Stimulated activated CD4-positive, alpha-beta T cell treated with anti-CD3 and anti-CD28 coated beads, Interleukin-12 subunit alpha, Interleukin-12 subunit beta, amount 100 ng/mL, for 24 hours (primary cell): ENCODE data around the gene CBR1.

Source experiments
- DNase-seq, 2 experiments: peaks; one replicate each; pipeline ENCODE4 v3.0.0-alpha.2; 2020; ENCODE audit warnings: low read depth in 2 of 2

The CBR1 gene

DNA sequence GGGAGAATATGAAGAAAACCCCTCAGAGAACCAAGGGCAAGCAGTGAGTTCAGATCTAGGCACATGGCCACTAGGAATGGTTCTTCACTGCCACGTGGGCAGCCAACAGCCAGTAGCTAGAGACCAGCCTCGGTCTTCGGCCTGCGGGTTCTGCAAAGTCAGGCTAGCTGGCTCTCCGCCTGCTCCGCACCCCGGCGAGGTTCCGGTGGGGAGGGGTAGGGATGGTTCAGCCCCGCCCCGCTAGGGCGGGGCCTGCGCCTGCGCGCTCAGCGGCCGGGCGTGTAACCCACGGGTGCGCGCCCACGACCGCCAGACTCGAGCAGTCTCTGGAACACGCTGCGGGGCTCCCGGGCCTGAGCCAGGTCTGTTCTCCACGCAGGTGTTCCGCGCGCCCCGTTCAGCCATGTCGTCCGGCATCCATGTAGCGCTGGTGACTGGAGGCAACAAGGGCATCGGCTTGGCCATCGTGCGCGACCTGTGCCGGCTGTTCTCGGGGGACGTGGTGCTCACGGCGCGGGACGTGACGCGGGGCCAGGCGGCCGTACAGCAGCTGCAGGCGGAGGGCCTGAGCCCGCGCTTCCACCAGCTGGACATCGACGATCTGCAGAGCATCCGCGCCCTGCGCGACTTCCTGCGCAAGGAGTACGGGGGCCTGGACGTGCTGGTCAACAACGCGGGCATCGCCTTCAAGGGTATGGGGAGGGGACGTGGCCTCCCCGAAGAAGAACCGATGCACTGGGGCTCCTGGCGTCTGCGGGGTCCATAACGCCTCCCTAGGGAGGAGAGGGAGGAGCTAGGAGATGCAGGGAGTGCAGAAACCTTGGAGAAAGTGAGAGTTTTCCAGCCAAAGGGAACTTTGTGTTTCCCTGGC lies at the start of gene CBR1:
Gene CBR1, plus strand, starts transcription at position 312 of the 871 bp plus-strand sequence. Its CDS starts 92 bp downstream, at position 404.
- peak; percentile 82 to 83 for DNase-seq

DNA sequence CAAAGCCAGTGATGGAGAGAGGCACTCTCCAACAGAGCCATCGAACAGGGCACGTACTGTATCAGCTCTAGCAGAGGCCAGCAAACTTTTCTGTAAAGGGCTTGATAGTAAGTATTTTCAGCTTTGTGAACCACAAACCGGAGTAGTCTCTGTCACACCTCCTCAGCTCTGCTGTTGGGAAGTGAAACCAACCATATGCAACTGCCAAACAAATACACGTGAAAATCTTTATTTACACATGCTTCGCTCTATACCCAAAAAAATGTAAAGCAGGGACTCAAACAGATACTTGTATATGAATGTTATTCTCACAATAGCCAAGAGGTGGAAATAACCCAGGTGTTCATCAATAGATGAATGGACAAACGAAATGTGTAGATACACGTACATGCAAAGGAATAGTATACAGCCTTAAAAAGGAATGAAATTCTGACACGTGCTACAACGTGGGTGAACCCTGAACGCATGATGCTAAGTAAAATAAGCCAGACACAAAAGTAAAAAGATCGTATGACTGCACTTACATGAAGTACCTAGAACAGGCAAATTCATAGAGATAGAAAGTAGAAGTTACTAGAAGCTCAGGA lies 48.5 kb upstream of the CBR1 start:
- DNase-seq, result no peak

DNA sequence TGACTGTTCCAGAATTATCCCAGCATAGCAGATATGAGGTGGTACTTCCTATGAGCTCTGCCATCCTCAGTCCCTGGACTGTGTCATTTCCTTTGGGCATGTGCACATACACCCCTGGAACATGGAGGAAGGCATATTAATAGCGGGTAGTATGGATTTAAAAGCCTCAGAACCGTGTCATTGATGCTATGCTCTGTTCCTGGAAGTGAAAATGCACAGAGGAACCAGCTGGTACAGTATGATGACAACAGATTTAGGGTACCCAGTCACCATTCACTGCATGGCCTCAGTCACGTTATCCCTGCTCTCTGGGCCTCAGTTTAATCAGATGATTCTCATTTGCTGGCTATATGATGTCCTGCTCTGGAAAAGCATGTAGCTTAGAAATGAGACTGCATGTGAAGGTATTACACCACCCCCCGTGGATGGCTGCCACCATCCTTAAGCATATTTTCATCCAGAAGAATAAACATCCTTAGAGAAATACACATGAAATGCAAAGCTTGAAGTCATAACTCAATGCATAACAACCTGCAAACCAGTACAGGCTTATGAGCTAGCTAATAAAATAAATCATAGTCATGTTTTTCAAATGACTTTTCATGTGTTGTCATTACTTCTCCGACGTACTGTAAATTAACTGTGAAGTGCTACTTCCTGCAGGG lies 47.3 kb upstream of the CBR1 start:
- no peak for DNase-seq

DNA sequence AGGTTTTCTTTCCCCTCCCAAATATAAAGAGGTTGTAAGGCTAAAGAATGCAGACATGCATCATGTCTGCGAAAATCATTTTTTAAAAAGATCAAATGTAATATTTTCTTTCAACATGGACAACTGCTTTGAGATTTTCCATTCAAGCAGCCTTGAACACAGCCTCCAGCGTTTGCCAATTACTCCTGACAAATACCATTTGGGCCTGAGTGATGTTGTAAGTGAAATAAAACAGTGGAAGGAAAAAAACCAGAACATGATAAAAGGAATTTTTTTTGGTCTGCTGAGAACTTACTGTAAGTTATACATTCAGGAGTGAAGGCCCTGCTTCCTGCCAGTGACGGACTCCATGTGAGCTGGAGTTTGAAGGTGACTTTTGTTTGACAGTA lies 46.7 kb upstream of the CBR1 start:
- no peak for DNase-seq

DNA sequence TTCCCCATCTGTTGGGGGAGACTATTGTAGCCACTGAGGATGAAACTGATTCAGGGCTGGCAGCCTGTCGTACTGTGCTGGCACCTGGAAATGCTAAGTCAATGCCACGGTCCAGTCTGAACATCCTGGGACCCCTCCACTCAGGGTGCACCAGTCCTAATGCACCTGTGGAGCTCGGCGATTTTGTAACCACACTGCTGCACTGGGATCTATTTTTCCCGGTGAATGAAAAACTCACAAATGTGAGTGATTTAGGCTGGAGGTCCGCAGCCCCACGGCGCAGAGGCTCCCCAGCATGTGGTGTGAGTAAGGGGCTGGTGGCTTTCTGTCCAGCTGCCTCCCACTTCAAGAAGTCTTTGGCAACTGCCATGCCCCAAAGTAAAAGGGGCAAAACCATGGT lies 45.0 kb upstream of the CBR1 start:
- no peak for DNase-seq

DNA sequence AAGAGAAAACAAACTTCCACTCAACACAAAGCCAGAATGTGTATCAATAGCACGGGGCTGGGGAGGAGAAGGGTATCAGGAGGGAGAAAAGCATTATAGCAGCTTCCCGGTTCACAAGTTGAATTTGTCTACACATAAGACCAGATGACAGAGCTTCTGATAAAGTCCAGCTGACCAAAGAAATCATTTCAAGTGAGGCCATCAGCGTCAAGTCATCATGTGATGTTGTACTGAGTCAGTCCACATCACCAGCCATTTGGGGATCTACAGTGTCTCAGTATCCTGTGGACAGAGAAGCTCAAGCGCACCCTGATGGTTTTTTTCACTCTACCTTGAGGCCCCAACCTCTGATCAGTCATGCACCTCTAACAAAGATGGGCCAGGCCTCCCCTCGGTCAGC lies 42.5 kb upstream of the CBR1 start:
- no peak for DNase-seq

DNA sequence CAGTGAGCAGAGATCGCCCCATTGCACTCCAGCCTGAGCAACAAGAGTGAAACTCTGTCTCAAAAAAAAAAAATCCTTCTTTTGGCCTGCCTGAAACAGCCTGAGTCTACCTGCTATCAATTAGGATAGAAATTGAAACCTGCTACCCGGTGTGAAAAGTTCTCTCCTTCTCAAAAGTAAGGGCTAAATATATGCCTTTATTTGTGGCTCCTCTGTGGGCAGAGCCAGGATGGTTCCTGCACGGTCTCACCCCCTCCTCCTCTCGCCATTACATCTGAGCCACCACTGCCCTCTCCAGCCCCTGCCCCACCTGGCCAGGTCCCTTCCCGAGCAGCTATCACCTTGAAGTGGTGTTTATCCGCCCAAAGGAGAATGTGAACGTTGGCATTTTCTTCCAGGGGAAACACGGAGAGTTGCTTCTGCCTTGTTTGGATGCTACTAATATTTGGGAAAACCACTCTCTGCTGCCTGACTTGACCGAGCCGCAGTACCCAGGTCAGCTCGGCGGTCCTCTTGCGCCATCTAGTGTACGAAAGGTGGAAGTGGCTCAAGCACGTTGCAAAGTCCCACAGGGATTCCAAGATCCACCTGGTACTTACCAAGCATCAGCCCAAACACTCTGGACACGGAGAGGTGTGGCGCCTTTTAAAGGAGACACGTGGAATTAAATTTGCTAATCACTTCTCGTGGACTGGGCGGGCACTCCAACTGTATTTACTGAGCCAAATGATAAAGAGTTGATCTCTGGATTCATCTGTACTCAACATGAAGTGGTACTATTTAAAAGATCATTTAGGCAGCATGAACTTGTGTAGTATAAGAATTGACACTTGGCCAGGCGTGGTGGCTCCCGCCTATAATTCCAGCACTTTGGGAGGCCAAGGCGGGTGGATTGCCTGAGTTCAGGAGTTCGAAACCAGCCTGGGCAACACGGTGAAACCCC lies 41.4 kb upstream of the CBR1 start:
- DNase-seq, result peak; percentile 47

DNA sequence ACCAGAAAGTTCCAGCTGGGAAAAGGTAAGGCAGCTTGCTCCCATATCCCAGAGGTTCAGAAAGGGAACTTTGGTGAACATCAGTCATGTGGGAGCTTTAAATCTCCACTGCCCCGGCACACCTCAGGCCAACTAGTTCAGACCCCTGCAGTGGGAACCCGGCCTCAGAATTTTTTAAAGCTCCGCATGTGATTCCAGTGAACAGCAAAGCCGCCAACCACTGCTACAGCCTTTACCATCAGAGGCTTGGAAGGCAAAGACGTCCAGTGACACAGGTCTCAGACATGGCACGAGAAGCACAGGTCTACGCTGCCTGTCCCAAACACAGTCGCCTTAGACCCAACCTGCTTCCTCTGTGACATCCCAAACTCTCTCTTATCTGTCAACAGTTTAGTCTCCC lies 40.5 kb upstream of the CBR1 start:
- DNase-seq, result no peak

DNA sequence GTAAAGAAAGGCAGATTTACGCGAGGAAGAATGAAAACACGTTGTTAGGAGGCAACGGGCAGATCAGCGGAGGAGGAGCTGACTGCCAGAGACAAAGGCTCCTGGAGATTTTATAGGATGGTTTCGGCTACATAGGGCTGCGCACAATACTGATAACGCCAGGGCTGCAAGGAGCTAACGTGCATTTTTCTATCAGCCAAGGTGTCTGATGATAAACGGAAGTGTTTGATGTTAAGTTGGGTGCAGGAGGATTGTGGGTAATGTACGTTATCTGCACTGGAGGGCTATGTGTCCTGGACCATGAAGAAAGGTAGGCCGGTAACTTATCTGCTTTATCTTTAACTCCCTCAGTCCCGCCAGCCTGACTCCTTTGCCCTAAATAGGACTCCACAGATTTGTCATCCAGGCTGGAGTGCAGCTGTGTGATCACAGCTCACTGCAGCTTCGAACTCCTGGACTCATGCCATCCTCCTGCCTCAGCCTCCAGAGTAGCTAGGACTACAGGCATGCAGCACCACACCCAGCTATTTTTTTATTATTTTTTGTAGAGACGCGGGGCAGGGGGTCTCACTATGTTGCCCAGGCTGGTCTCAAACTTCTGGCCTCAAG lies 39.1 kb upstream of the CBR1 start:
- DNase-seq, result no peak

DNA sequence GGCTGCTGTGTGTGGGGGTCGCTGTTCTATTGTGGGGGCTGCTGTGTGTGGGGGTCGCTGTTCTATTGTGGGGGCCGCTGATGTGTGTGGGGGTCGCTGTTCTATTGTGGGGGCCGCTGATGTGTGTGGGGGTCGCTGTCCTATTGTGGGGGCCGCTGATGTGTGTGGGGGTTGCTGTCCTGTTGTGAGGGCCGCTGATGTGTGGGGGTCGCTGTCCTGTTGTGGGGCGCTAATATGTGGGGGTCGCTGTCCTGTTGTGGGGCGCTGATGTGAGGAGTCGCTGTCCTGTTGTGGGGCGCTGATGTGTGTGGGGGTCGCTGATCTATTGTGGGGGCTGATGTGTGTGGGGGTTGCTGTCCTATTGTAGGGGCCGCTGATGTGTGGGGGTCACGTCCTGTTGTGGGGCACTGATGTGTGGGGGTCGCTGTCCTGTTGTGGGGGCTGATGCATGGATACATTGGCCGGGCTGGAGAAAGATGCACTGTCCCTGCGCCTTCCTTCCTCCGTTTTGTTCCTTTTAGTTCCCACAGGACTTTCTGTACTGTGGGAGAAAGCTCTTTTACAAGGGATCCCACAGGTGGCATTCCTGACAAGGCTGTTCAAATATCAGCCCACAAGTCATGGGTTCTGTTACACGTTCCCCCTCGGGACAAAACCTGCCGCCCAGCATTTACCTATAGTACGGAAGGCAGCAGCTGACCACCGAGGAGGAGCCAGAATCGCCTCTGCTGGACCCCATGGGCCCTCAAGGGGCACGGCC lies 37.0 kb upstream of the CBR1 start:
- no peak for DNase-seq

DNA sequence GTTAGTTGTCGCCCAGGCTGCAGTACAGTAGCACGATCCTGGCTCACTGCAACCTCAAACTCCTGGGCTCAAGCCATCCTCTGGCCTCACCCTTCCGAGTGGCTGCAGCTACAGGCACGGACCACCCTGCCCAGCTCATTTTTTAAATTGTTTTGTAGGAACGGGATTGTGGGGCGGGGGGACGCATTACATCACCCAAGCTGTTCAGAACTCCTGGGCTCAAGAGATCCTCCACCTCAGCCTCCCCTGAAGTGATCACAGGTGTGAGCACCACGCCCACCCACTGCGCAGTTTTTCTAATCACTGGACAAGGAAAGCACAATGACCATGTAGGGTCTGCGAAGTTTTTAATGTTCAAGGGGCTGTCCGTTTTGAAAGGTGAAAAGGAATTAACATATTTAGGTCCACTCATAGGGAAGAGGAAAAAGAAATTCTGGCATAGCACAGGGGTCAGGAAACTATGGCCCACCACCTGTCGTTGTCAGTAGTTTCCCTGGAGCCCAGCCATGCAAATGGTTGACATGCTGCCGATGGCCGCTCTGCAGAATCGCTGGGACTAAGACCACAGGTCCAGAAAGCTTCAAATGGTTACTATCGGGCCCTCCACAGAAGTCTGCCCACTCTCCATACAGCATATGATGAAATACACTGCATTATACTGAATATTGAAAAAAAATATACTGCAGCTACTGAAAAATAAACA lies 35.5 kb upstream of the CBR1 start:
- DNase-seq, result no peak

DNA sequence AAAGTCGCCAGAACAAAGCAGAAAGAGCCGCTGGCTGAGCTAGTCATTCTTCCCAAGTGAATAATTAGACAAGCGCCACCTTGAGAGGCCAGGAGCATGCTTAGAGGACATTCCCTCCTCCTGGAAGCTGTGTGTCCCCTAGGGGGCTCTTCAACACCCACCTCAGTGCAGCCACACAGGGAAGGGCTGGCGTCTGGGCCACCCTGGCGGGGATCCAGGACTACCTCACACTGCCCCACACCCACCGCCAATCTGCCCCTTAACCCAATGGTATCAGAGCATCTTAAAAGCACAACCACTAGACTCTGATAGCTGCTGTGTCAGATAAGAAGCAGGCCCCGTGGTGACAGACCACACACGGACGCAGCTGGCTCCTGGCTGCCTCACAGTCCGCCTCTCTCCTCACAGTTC lies 34.4 kb upstream of the CBR1 start:
- no peak for DNase-seq

DNA sequence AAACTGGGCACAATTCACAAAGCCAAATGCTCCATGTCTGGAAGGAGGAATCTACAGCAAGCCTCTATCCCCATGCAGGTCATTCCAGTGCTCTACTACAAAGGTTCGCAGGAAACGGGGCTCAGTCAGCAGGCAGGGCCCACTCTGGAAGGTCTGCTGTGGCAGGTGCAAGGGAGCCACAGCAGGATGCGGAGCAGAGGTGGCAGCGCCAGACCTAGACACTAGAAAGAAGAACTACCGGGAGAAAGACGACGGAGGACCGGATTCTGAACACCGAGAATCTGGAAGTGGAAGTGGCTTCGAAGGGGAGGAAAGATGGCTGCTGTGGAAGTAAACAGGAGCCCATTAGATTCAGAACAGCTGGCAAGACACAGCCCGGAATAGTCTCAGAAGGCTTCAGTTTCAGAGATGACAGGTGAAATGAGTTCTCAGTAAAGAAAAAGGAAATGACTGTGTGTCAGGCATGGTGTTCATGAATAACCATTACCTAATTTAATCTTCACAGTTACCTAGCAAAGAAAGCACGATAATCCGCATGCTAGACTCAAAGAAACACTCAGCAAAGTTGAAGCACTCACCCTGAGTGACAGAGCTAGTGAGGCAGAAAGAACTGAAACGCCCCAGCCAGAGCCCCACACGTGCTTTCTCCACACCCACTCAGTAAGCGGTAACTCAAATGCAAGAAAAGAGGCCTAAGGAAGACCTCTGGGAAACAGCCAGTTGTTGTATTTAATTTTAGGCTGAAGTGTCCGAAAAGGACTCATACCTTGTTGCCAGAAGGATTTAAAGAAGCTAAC lies 30.9 kb upstream of the CBR1 start:
- DNase-seq, result no peak

DNA sequence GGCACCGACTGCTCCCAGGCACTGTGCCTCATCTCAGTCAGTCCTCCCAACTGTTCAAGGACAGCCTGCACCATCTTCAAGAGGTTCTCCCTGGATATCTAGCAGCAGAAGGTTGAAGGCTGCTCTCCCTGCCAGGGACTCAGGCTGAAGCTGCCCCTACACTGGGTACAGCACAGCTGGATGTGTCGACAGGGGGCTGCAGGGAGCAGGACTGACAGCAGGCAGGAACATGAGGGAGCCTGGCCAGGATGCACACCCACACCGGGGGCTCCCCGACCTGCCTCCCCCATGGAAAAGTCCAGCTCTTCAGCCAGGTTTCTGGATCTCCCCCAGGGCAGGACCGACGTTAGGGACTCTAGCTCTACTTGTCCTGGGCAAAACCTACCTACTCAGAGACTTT lies 30.0 kb upstream of the CBR1 start:
- DNase-seq, result no peak

DNA sequence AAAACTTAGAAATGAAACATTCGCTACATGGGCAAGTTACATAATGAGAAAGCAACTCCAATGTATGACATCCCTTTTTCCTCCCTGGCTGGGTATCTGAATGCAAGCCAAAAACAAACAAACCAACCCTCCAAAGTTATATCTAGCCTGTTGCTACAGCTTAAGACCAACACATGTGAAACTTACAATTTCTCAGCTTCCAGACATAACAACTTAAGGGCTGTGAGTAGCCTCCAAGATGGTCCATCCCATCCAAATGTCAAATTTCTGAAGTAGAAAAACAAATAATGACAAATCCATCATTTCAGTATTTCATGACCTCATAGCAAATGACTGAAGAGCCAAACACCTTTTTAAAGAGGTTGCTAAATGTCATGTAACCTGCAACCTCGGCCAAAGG lies 29.4 kb upstream of the CBR1 start:
- no peak for DNase-seq

DNA sequence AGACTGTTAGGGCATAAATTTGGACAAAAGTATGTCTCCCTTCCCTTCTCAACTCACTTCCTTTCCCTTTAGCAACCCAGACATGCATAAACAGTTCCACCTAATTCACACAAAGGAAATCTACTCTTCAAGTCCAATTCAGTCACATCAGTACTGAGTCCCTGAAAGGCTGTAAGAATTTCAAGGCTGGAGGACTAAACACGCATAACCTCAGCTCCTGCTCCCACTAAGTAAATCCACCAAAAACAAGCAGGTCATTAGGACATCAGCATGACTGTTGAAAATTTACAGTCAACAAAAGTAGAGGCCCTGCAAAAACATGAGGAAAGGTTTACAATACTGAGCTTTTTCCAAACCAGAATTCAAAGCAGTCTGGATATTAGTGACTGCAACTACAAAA lies 27.9 kb upstream of the CBR1 start:
- no peak for DNase-seq

DNA sequence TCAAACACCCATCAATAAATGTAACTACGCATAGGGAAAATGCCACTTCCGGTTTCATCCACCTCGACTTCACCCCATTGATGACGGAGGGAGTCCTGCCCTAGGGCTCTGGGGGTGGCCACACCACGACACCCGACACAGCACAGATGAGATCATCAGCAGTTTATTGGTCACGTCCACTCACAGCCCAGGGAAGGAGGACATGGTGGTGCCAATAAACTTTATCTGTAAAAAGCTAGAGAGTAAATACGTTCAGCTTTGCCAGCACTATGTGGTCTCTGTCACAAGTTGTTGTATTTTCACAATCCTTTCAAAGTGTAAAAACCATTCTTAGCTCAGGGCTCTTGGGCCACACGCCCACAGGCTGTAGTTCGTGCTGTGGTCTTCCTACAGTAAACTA lies 25.8 kb upstream of the CBR1 start:
- DNase-seq, result no peak

DNA sequence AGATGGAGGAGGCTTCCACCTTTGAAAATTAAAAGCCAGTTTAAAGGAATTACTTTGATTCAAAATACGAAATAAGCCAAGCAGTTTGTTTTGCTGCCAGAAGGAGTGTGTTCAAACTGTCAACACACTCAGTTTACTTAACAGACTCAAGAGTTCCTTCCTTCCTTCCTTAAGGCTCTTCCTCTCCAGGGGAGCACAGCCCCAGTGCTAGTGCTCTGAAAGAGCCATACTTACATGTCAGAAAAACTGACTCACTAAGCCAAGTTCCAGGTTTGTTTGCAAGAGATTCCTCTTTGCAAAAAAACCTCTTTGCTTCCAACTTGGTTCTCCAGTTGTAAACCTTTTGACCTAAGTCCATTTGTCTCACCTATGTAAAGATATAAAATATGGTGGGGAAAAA lies 23.8 kb upstream of the CBR1 start:
- DNase-seq, result no peak

DNA sequence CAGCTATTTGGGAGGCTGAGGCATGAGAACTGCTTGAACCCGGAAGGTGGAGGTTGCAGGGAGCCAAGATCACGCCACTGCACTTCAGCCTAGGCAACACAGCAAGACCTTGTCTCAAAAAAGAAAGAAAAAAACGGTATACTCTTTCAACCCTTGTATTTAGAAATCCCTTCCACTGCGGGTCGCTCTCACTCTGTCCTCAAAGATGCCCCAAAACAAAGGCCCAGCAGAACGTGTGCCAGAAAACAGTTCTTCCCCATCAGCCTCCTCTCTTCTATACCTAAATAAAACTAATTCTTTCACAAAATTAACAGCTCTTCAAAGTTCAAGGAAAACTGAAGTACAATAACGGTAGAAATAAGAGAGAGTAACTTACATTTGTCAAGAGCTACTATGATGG lies 22.7 kb upstream of the CBR1 start:
- DNase-seq, result no peak
